Subcutaneous adipose tissue (tissue), 4 donors: ENCODE data around the gene ULK4. TPM values are rescaled to one million over a fixed set of nuclear protein-coding genes. Genes with fewer than 3 reads are reported as not detected.

Experiments
- CTCF ChIP-seq: fragments of 450-650 bp; IDR thresholded peaks from one replicate; pipeline ENCODE4 v1.5.1; 2016; ENCODE audit warnings: low read depth, mild to moderate bottlenecking, control low read depth, antibody characterized with exemption, moderate library complexity
- total RNA-seq, 4 donors: library from RNA; depleted of rRNA; stranded (reverse); fragments of >200 nt; gene quantifications; one replicate each; pipeline ENCODE4 v1.1.0, GENCODE V29; 2016

ULK4 gene
- total RNA-seq, 4 donors from 2014 or later, result 10.6 to 32.0 (median 22.6) TPM

DNA sequence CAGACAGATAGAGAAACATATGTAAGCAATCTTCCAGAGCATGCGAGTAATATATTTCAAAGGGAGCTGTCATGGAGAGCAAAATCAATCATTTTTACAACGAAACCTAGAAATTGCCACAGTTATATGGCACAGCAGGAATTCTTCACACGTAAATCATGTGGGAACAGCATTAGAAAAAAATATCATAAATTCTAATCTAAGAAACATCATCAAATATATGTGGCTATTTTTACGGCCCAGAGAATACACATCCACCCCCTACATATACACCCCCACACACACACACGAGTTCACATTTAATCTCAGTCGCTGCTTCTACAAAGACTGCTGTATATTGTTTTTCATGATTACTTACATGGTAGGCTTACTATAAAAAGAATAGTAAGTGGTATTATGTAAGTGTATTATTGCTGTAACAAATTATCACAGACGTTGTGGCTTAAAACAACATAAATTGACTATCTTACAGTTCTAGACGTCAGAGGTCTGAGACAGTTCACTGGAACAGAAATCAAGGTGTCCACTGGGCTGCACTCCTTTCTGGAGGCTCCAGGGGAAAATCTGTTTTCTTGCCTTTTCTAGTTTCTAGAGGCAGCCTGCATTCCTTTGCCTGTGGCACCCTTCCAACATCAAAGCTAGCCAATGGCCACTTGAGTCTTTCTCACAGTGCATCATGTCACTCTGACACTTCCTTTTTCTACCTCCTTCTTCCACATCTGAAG lies 363.3 kb downstream of the ULK4 start:
- TF ChIP-seq CTCF, result no peak

DNA sequence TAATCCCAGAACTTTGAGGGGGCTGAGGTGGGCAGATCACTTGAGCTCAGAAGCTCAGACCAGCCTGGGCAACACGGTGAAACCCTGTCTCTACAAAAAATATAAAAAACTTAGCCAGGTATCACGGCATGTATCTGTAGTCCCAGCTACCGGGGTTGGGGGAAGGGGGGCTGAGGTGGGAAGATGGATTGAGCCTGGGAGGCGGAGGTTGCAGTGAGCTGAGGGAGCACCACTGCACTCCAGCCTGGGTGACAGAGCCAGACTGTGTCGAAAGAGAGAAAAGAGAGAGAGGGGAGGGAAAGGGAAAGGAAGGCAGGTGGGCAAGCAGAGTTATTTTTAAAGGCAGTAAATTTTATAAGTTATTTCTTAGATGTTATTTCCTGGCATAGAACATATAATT lies 368.1 kb downstream of the ULK4 start:
- TF ChIP-seq CTCF, result no peak

- no peak for TF ChIP-seq CTCF
These were observed 369.0 kb downstream of the ULK4 start for GRCh38 chr3:41592753-41593510.

GRCh38 chr3:41583014-41583413 lies 378.9 kb downstream of the ULK4 start:
- no peak for TF ChIP-seq CTCF

GRCh38 chr3:41581700-41582099 lies 380.2 kb downstream of the ULK4 start:
- TF ChIP-seq CTCF, result no peak

DNA sequence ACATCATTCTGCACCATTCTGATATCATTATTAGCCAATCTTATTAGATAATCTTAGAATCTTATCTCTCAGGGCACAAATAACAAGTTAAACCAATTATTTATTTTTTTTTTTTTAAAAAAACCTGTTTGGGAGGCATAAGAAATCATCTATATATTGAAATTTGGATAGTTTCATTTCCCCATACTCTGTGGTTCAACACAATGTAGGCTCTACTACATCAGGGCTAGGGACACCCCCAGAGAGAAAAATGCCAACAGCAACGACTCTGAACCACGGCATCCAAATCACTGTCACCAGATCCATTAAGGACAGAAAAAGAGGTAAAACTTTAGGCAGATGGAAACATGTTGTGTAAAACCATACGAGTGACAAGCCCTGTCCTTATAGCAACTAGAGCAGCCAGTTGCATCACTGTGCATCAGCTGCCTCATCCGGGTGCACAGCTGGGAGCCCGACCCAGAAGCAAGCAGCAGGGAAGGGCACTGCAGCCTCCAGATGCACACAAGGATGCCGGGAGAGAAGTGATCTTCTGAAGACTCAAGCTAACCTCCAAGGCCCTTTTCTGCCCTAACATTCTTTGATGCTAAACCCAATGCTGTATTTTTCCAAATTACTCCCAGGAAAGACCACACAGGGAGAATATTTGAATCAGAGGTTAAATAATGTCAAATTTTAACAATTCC lies 381.5 kb downstream of the ULK4 start:
- no peak for TF ChIP-seq CTCF

DNA sequence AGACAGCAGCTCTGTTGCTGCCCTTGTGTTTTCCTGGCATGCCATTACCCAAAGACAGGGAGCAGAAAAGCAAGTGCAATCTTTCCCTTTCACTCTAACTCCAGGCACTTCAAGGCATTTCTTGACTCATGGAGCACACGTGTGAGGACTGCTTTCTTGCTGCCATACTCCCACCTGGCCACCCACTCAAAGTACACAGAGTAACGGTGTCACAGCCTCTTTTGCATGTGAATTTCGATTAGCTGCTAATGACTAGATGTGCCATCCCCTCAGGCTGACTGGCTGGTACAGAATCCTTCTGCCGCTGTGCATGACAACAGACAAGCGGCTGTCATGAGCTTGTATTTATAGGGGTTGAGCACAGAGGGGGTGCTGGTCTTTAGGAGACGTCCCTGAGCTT lies 382.0 kb downstream of the ULK4 start:
- TF ChIP-seq CTCF, result no peak
